HG02870 (cell line): Measurements from ENCODE around the gene AMBN.
"Not testable (repeated sequence)": the region's sequence is repeated elsewhere in the genome, so short reads cannot be mapped to it uniquely, and the experiment has no call there.

Source experiments
- ATAC-seq: cut with Tn5 transposase; IDR thresholded peaks from one replicate; pipeline ENCODE4 v1.9.1; 2021; ENCODE audit warnings: mild to moderate bottlenecking, moderate library complexity; ENCODE audit not compliant: unreplicated experiment

Gene AMBN

DNA sequence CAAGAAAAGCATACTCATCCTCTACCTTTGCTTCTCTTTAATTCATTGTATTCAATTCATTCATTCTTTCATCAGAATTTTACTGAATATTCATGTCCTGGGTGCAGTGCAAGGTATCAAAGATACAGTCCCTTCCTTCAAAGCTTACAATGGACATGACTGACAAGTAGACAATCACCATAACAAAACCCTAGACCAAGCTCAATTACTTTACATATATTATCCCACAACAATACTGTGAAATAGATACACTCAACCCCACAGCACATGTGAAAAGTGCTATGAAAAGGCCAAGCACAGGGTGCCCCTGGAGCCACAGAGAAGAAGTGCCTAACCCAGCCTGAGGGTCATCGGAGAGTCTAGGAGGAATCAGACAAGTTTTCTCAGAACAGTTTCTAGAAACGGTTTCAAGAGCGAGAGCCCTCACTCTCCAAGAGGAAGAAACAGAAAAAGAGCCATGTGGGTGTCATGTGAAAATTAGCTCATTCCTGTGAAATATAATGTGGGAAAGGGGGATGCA lies 15.3 kb downstream of the AMBN start:
- ATAC-seq = no peak

DNA sequence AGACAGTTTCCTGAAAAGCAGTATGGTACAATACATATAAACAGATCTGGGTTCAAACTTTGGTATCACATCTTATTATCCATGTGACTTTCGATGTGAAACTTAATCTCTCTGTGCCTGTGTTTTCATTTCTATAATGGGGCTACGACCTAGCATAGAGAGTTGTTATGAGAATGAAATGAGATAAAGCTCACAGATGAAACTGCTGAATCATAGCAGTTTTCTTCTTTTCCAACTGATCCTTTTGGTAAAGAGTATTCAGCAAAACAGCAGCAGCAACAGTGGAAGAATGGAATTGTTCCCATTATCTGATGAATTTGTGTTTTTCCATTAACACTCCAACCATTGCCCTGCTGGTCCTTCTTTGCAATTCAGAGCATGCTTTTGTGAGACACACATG lies 16.3 kb downstream of the AMBN start:
- ATAC-seq = no peak

DNA sequence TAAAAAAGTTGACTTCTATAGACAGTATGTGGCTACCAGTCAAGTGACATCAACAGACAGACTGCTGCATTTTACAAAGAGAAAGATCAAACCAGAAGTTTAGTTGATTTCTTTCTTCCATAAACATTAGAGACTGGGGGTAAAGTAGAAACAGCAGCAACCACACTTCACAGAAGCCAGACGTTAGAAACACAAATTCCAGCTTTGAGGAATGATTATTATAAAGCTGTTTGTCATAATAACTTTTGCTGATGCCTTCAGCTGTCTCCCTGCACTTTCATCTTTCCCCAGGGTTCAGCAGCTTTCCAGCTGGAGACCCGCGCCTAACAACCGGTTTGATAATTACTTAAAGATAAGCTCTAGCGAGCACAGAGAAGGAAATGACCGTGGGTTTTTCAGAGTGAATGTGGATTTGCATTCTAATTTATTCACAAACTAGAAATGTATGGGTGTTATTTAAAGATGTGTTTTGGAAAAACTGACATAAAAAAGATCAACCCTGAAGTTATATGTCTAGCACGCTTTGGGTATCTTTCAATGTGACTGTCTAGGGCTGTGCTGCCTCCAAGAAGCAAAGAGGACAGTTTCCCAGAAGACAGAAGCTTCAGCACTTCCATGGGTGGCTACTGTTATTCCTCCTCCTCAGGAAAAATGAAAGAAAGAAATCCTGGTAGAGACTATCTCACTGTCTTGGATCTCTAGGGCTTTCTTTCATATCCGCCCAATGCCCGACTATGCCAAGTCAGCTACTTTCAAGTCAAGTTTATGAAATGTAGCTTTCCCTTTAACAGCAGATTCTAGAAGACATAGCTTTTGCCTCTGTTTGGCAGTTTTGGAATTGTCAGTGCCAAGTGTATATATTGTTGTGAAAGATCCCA lies 21.5 kb downstream of the AMBN start:
- ATAC-seq = peak; percentile 39

DNA sequence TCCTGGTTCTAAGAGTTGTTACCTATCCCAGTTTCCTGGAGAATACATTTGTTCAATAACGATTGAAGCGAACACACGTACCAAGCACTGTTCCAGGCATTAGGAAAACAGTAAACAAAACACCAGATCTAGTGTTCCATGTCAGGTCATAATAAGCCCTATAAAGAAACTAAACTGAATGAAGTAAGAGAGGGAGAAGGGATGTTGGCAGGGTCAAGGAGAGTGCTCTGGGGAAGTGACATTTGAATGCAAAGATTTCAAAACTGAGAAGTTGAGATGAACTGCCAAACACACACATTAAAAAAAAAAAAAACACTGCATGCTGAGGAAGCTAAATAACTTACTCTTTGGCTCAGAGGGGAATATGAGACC lies 22.1 kb downstream of the AMBN start:
- no peak for ATAC-seq

DNA sequence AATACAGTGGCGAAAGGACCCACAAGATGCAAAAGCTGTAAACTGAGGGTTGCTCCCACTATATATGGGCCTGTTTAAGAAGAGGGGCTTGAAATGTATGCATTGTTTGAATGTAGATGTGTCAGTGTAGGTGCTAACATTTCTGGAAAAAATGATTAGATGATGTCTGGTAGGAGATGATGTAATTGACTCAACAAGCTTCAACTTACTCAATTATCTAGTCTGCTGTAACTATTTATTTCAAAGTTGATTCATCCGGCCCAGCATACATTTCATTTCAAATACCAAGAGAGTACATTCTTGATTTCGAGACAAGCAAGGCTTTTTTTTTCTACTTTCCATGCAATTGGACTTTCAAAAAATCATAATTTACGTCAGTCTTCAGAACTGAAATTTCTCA lies 27.2 kb downstream of the AMBN start:
- no peak for ATAC-seq

DNA sequence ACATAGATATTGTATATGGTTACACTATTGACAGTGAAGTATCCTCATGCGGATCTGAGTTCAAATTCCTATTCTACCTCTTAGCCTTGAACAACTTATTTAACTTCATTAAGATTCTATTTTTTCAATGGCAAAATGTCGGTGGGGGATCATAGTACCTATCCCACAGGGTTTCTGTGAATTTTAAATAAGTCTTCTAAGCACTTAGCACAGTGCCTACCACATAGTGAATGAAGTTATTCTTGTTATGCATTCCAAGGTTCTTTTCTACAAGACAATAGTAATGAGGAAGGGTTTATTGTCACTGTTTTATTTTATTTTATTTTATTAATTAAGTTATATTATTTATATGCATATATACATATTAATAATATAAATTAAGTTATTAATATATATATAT lies 27.7 kb downstream of the AMBN start:
- no peak for ATAC-seq

DNA sequence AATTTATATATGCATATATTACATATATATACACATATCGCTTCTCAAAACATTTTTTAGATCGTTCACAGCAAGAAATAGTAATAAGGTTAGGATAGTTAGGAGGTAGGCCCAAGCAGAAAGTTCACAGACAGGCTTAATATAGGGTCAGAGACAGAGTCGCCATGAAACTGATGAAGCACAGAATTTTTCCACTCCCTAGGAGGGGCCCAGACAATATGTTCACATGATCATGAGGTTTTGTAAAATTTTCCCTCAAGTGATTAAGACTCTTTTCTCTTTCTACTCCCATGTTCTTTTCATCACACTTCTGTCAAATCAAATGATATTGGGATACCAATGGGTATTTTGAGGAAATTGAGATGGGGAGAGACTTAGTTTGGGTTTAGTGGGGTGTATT lies 31.3 kb downstream of the AMBN start:
- ATAC-seq = no peak

DNA sequence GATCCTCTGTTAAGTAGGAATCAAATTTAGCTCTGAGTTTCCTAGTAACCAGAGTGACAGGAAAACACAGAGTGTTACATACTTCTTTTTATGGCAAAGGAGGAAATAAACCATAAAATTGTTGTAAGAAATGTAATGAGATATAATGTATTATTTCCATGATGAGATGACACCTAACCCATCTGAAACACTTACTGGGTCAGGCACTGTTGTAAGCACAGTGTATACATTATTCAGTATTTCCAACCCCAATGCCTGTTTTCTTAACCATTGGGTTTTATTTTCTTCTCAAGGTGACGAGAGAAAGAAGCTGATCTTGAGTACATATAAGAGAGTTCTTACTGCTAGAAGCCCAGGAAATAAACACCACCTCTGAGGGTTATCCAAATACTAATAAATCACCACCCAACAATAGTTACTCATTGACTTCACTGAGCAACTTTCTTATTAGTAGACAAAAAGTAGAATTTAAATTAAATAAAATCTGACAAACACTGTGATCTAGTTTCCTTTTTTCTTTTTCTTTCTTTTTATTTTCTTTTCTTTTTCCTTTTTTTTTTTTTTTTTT lies 32.3 kb downstream of the AMBN start:
- no peak for ATAC-seq

DNA sequence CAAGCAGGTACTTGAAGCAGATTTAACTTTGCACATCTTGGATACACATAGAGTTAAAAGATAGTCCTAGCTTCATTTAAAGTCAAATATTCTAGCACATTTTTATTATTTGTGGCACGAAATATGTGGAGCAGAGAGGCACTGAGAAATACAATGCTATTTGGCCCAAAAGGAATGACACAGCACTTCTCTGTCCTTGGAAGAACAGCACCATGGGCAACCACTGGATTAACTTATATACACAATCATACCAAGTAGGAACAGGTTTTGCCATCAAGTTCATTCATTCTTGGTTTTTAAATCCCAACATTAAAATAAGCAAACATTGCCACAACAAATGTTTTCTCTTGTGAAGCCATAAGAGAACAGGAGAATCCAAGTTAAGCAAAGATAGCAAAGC lies 35.6 kb downstream of the AMBN start:
- ATAC-seq = no peak

DNA sequence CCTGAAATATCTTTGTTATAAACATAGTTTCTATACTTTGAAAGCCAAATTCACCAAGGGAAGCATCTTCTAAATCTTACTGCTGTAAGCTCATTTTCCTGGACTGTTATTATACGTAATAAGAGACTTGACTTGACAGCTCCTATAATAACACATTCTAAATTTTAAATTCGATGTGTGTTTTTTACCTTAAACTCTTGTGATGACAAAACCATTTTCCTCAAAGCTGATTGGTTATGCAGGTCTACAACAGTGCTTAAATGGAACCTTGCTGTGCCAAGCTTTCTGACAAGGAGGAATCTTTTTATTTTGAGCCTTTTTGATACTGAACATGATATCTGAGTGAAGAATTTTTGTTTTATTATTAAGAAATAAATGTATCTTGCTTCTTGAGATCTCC lies 36.4 kb downstream of the AMBN start, which contains the start of gene ENAM:
Gene ENAM (plus strand): TSS at position 301 of the 400 bp plus-strand sequence. CDS start 757 bp downstream, outside the sequence.
- no peak for ATAC-seq

DNA sequence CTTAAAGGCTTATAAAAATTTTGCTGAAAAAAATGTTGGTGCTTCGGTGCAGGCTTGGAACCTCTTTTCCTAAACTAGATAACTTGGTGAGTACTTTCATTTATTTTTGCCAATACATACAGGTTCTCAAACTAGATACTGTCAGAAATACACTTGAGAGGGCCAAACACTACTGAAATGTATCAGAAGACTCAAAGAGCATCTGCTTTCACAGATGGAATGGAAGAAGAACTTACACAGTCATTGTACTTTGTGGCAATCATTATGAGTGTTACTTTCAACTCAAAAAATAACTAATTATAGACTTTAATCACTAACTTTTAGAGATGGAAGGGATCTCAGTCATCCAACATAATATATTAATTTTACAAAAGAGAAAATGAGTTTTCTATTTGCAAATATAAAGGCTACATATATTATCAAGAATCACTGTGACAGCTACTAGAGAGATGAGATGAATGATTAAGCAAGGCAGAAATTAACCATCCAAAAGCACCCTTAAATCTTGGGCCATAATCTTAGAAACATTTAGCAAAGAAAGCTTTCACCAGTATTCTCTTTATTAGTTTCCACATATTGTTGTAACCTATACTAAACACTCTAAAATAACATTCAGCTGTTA lies 37.5 kb downstream of the AMBN start:
- ATAC-seq = peak; percentile 87

DNA sequence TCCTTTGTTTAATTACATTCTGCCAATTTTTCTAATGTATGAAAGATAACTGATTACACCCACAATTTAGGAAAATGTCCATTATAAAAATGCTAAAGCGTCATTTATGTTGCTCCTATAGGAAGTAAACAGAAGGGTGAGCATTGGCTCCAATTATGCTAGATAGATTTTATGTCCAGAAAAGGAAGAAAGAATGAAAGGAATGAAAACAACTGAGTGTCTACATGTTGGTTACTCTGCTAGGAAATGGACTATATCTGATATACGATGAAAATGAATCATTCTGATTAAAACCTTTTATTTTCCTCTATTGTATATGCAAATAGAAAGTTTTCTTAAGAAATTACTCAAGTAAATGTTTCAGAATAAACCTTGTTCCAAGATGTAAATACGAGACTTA lies 38.1 kb downstream of the AMBN start:
- no peak for ATAC-seq

DNA sequence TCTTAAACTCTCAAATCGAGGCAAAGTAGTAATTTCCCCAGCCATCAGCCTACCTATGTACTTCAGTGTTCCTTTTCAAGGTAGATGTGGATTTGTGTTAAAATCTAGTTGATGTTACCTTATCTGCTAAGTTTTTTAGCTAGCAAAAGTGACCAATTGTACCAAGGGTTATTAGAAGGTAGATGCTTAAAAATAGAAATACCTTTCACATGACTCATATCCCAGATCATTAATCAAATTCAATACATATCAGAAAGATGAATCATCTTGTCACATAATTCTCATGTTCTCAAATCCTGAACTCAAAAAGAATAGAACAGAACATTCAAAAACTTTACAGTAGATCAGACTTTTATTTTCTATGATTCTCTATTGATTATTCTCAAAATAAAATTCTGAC lies 40.0 kb downstream of the AMBN start:
- no peak for ATAC-seq

DNA sequence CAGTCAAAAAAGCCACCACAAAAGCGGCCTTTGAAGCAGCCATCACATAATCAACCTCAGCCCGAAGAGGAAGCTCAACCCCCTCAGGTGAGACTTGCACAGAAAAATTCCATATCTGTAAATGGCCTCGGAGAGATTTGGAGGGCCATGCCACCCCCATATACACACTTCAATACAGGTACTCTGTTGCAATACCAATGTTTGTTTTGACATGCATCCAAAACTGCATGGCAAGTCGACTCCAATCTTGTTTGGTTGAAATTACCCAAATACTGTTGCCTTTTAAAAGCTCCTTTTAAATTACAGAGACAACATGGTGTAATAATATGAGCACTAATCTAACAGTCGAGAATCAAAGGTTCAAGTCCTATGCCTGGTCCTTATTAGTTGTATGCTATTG lies 42.4 kb downstream of the AMBN start:
- ATAC-seq = no peak

DNA sequence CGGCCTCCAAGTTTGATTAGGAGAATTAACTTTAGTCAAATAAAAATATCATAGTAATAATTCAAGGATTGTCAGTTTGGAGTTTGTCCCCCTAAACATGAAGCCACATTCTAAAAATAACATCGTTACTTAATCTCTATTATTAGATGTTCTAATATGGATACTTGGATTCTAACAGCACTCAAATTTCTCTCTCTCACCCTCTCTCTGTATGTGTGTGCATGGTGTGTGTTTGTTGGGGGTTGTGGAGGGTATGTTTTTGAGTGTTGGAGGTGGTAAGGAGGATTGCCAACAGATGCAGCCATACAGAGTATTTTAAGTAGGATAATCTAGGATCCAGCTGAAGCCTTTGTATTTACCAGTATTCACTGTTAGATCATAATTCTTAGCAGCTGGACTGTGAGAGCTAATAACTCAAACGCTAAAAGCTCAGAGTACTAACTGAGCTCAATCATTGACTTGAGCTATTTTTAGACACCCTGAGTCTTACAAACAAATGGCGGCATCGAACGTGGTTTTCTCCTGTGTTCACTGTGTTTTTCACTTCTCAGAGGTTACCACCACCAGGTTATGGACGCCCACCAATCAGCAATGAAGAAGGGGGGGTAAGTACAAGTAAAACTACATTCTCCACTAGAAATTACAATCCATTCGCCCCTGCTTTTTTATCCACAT lies 45.3 kb downstream of the AMBN start:
- ATAC-seq = no peak

DNA sequence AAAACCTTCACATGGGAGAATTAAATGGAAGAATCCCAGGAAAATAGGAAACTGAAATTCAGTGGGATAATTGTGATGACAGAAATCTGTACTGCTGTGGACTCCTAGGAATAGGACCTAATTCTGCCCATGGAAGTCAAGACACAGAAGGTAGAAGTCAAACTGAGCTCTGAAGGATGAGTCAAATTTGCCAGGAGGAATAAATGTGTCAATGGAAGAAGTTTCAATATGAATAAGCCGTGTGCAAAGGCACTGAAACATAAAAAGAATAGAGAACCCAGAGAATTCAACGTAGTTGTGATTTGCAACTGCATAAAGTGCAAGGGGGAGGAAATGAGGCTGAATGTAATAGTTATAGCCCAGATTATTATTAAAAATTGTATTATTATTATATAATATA lies 48.1 kb downstream of the AMBN start:
- ATAC-seq = peak; percentile 70

DNA sequence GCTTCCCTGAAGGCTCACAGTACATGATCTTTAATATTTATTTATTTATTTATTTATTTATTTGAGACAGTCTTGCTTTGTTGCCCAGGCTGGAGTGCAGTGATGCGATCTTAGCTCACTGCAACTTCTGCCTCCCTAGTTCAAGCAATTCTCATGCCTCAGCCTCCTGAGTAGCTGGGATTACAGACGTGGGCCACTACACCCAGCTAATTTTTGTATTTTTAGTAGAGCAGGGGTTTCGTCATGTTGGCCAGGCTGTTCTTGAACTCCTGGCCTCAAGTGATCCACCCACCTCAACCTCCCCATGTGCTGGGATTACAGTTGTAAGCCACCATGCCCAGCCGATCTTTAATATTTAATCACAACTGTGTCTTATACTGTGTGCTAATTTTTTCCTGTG lies 58.7 kb downstream of the AMBN start:
- ATAC-seq = not testable (repeated sequence)

DNA sequence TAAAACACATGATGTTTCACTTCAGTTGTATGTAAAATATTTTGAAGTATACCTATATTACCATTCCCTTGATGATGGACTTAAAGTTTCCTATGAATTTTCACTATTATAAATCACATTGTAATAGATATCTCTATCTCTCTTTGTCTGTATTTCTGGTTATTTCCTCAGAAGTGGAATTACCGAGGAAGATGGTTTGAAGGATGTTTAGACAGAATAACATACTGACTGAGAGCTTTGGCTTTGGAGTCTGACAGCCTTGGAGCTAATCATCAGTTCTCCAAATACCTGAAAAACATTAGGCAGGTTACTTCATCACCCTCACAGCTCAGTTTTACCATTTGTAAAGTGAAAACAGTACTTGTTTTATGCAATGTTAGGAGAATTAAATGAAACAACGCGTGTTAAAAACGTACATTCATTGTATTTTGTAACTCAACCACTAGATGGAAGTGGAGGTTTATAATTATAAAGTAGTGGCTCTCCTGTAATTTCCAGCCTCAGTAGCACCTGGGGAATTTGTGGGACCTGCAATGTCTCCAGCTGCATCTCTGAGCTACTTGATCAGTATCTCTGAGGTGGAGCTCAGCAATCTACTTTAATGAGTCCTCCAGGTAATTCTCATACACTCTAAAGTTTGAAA lies 59.9 kb downstream of the AMBN start:
- peak; percentile 38 for ATAC-seq

DNA sequence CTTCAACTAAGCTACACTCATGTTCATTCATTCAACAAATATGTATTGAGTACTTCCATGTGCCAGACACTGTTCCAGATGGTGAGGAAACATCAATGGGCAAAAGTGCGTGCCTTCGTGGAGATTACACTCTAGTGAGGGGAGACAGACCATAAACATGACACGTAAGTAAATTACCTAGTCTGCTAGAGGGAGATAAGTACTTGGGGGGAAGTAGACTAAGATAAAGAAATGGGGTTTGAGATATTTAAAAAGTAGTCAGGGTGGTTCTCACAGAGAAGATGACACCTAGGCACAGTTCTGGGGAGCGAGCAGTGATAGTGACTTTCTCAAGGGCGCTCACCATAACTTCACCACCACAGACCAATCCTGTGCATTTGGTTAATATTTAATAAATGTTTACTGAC lies 62.6 kb downstream of the AMBN start:
- no peak for ATAC-seq
